ENCODE measurements around the gene AKAP9. TPM values are rescaled to one million over a fixed set of nuclear protein-coding genes. Genes with fewer than 3 reads are reported as not detected.

The AKAP9 gene
- total and polyA plus RNA-seq, 9 of the 15 experiments (the other 6 are each of a cell fraction or from before 2014, with no cell fraction given): 25.5 to 80.9 (median 46.3) TPM

DNA sequence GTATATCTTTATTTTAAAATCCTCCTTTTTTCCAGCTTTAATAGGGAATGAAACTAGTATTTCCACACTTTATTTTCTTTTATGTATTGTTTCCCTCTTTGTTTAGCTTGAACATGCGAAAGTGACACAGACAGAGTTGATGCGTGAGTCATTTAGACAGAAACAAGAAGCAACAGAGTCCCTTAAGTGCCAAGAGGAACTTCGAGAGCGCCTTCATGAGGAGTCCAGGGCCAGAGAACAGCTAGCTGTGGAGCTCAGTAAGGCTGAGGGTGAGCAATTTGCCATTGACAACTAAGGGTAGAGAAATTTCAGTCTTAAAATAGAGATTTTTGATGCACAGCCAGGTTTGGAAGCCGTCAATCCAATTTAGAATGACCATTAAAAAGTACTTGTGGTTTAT lies 120.5 kb downstream of the AKAP9 start:
- no peaks in the 10 kb centered on the region for H3K4me1 ChIP-seq (replicated peaks in 1 of 2; ENCODE audit: control insufficient read depth in 2 of 2, insufficient read depth in 2 of 2, low read length in 2 of 2)
- no peaks in the 10 kb centered on the region for H3K9me1 ChIP-seq (ENCODE audit: control insufficient read depth, insufficient read depth, low read length)
- H2AFZ ChIP-seq (ENCODE audit: low read depth, low read length): no peak overlapping the region
- intact Hi-C loops (cut with micrococcal nuclease): no loop called here
- no peak overlapping the region for H3K4me2 ChIP-seq (ENCODE audit: insufficient read depth, low read length)
- no peak overlapping the region for H3K9ac ChIP-seq (ENCODE audit: insufficient read depth in 1 of 2, low read depth in 2 of 2, low read length in 2 of 2)
- no peak for DNase-seq (ENCODE audit: extremely low read depth in 1 of 4, low spot score in 3 of 4)
- no peaks in the 10 kb centered on the region for H3K79me2 ChIP-seq (ENCODE audit: control insufficient read depth, insufficient read depth, low read length)
- ChIA-PET POLR2A (interaction anchor here (1.0 to 1.4 kb wide), 2 partner anchors 7 to 17 kb away, joined by 3 to 4 read pairs; no protein-coding TSS in a partner anchor), CTCF (ENCODE audit: low intra/inter-chr PET ratio) (no interaction called here)
- TF ChIP-seq PCBP1 (IDR thresholded peaks at IDR 0.05; ENCODE audit: low read depth, low read length, poor library complexity, severe bottlenecking) (no peak), POLR2AphosphoS2 (IDR thresholded peaks at IDR 0.05; ENCODE audit: low read length) (no peak), SNIP1 (IDR thresholded peaks at IDR 0.05; ENCODE audit: low read depth) (no peak), ELF4 (CRISPR knock-in tag; IDR thresholded peaks at IDR 0.05) (no peak), IRF1 (CRISPR knock-in tag; IDR thresholded peaks at IDR 0.05; ENCODE audit: borderline replicate concordance) (no peak), ZNF324 (CRISPR knock-in tag; IDR thresholded peaks at IDR 0.05) (no peak), TAL1 (IDR thresholded peaks at IDR 0.05) (no peak), E4F1 (CRISPR knock-in tag; IDR thresholded peaks at IDR 0.05; ENCODE audit: borderline replicate concordance) (no peak), PRMT5 (CRISPR knock-in tag; IDR thresholded peaks at IDR 0.05) (no peak), ZNF57 (CRISPR knock-in tag; IDR thresholded peaks at IDR 0.05) (no peak), ZNF75A (CRISPR knock-in tag; IDR thresholded peaks at IDR 0.05) (no peak), RAD51 (IDR thresholded peaks at IDR 0.05; ENCODE audit: borderline replicate concordance, low read depth) (no peak), HBP1 (CRISPR knock-in tag; IDR thresholded peaks at IDR 0.05) (no peak), NR2C1 (IDR thresholded peaks at IDR 0.05) (no peak), NR2C1 (tag; IDR thresholded peaks at IDR 0.05) (no peak), CHD4 (IDR thresholded peaks at IDR 0.05; ENCODE audit: insufficient read depth, insufficient replicate concordance, low read depth, low read length, poor library complexity, severe bottlenecking) (no peak), PML (IDR thresholded peaks at IDR 0.05; ENCODE audit: low read length) (no peak)
- TF ChIP-seq, protein P1, sequence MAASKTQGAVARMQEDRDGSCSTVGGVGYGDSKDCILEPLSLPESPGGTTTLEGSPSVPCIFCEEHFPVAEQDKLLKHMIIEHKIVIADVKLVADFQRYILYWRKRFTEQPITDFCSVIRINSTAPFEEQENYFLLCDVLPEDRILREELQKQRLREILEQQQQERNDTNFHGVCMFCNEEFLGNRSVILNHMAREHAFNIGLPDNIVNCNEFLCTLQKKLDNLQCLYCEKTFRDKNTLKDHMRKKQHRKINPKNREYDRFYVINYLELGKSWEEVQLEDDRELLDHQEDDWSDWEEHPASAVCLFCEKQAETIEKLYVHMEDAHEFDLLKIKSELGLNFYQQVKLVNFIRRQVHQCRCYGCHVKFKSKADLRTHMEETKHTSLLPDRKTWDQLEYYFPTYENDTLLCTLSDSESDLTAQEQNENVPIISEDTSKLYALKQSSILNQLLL (CRISPR knock-in tag; IDR thresholded peaks at IDR 0.05; ENCODE audit: borderline replicate concordance): no peak
- H3K4me3 ChIP-seq: no peak overlapping the region
- H3K27ac ChIP-seq (ENCODE audit: extremely low read depth, low read depth, low read length): no peak overlapping the region
- in situ Hi-C loops (cut with MboI): no loop called here
- no peak for ATAC-seq
- H3K27me3 ChIP-seq (ENCODE audit: control insufficient read depth in 2 of 2, insufficient read depth in 2 of 2, low read length in 2 of 2): no peaks in the 10 kb centered on the region
- H3K9me3 ChIP-seq (replicated peaks; ENCODE audit: control insufficient read depth, insufficient read depth, low read depth, low read length): no peaks in the 10 kb centered on the region
- no peaks in the 10 kb centered on the region for H4K20me1 ChIP-seq (replicated peaks; ENCODE audit: control insufficient read depth, insufficient read depth, low read length)
- WGBS (ENCODE audit: insufficient coverage, low coverage, missing lambda C conversion rate): 92% methylated on average over 5 of the region's 5 CpGs
- H3K36me3 ChIP-seq (ENCODE audit: control insufficient read depth, insufficient read depth, low read length): peaks cover 21% of the 10 kb centered on the region; the same call in 2 of the 3 replicates
- FAIRE-seq: no peak
- no TSS peak for BruUV-seq (replicated peaks)
